ENCODE results near the gene CTSC.
A peak's percentile ranks its signal among the peaks of the same experiment; 100 is the strongest.
"Not testable (repeated sequence)": the region's sequence is repeated elsewhere in the genome, so short reads cannot be mapped to it uniquely, and the experiment has no call there.

CTSC gene

GRCh38 chr11:88326099-88326498 lies 11.4 kb downstream of the CTSC start:
- no peak overlapping the region for H3K4me3 ChIP-seq (ENCODE audit: low read depth, low read length)
- DNase-seq (ENCODE audit: low read depth, low spot score) = no peak
- TF ChIP-seq CTCF (IDR thresholded peaks at IDR 0.05; ENCODE audit: low read depth, low read length) = no peak
- in situ Hi-C loops (cut with HindIII; ENCODE audit: low sequenced_read_pairs) = no loop called here

- no peak for TF ChIP-seq CTCF (IDR thresholded peaks at IDR 0.05; ENCODE audit: low read depth, low read length)
- H3K4me3 ChIP-seq (ENCODE audit: low read depth, low read length) = no peak overlapping the region
- in situ Hi-C loops (cut with HindIII; ENCODE audit: low sequenced_read_pairs) = no loop called here
- DNase-seq (ENCODE audit: low read depth, low spot score) = no peak
Measured at GRCh38 chr11:88324562-88325345, 12.8 kb downstream of the CTSC start.

DNA sequence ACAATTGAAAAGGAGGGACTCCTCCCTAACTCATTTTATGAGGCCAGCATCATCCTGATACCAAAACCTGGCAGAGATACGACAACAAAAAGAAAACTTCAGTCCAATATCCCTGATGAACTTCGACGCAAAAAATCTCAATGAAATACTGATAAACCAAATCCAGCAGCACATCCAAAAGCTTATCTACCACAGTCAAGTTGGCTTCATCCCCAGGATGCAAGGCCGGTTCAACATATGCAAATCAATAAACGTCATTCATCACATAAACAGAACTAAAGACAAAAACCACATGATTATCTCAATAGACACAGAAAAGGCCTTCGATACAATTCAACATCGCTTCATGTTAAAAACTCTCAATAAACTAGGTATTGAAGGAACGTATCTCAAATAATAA lies 14.7 kb downstream of the CTSC start:
- in situ Hi-C loops (cut with HindIII; ENCODE audit: low sequenced_read_pairs); H3K4me3 ChIP-seq (ENCODE audit: low read depth, low read length): not testable (repeated sequence)

DNA sequence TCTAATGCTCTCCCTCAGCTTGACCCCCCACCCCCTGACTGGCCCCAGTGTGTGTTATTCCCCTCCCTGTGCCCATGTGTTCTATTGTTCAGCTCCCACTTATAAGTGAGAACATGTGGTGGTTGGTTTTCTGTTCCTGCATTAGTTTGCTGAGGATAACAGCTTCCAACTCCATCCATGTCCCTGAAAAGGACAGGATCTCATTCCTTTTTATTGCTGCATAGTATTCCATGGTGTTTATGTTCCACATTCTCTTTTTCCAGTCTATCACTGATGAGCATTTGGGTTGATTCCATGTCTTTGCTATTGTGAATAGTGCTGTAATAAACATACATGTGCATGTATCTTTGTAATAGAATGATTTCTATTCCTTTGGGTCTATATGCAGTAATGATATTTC lies 16.1 kb downstream of the CTSC start:
- in situ Hi-C loops (cut with HindIII; ENCODE audit: low sequenced_read_pairs); DNase-seq (ENCODE audit: low read depth, low spot score); H3K4me3 ChIP-seq (ENCODE audit: low read depth, low read length): not testable (repeated sequence)

More for the DNA sequence above, 14.7 kb downstream of the CTSC start:
- not testable (repeated sequence) for DNase-seq (ENCODE audit: low read depth, low spot score)

DNA sequence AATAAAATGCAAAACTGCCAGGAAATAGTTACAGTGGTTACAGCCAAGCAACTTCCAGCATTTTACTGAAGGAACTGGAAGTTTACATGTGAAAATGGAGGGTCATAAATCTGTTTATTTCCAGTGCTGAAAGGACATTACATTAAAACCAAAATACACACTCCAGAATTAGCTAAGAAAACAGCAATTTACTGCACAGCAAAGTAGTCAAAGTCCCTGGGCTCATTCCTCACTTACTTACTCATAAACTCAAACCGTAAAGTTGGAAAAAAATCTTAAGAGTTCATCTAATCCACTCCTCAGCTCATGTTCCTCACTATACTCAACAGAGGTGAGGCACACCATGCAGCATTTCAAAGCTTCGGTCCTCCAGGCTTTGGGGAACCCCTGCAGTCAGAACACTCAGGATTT lies 17.4 kb downstream of the CTSC start:
- peak; percentile 76 for DNase-seq (ENCODE audit: low read depth, low spot score)
- TF ChIP-seq CTCF (IDR thresholded peaks at IDR 0.05; ENCODE audit: low read depth, low read length) = no peak
- H3K4me3 ChIP-seq (ENCODE audit: low read depth, low read length) = no peak overlapping the region

GRCh38 chr11:88318017-88318416 lies 19.5 kb downstream of the CTSC start:
- in situ Hi-C loops (cut with HindIII; ENCODE audit: low sequenced_read_pairs) = no loop called here
- no peak overlapping the region for H3K4me3 ChIP-seq (ENCODE audit: low read depth, low read length)
- TF ChIP-seq CTCF (IDR thresholded peaks at IDR 0.05; ENCODE audit: low read depth, low read length) = no peak
- DNase-seq (ENCODE audit: low read depth, low spot score) = no peak

More for the DNA sequence above, 17.4 kb downstream of the CTSC start:
- in situ Hi-C loops (cut with HindIII; ENCODE audit: low sequenced_read_pairs) = no loop called here

DNA sequence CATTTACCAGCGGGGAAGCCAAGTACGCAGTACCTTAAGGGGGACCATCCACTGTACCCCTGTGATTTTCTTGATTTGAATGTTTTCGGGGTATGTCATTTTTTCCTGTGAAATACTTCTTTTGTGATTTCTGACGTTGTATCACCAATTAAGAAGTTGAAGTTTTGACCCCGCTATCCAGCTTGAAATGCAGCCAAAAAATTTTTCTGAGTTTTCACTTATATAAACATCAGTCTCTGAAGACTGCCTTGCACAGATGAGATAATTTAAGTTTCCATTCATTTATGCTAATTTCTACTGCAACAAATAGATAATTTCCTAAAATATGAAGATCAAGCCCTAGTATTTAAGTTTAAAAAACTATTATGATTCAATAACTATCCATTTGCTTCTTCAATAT lies 20.0 kb downstream of the CTSC start:
- in situ Hi-C loops (cut with HindIII; ENCODE audit: low sequenced_read_pairs) = no loop called here

More for the DNA sequence above, 20.0 kb downstream of the CTSC start:
- no peak overlapping the region for H3K4me3 ChIP-seq (ENCODE audit: low read depth, low read length)
- TF ChIP-seq CTCF (IDR thresholded peaks at IDR 0.05; ENCODE audit: low read depth, low read length) = no peak
- DNase-seq (ENCODE audit: low read depth, low spot score) = no peak

All from astrocyte of the spinal cord (primary cell).